K562 (cell line): ENCODE data around the gene ZNF581. TPM values are rescaled to one million over a fixed set of nuclear protein-coding genes. Genes with fewer than 3 reads are reported as not detected.

Experiments used
- ATAC-seq: fragments of 200-7000 bp; cut with Tn5 transposase; 3 replicates; pipeline ENCODE4 v1.9.1; 2020; ENCODE audit warnings: moderate library complexity
- BruUV-seq: library from RNA; stranded (reverse); fragments of 400-500 nt; replicated peaks from 2 replicates; lab custom pipeline; 2021; lab: Mats Ljungman, UMichigan
- CTCF ChIA-PET: fragments of 300-600 bp; formaldehyde crosslinking; extraction: SDS; loops from one replicate; lab custom pipeline; 2021; ENCODE audit warnings: low intra/inter-chr PET ratio; lab: Yijun Ruan, JAX
- POLR2A ChIA-PET: fragments of 300-600, 350-650 bp; sonication (Branson Sonifier 250); formaldehyde crosslinking; extraction: SDS; loops from one replicate; lab custom pipeline; 2021; ENCODE audit warnings: antibody characterized with exemption, inconsistent platforms; lab: Yijun Ruan, JAX
- DNase-seq, 4 experiments: peaks; one replicate each; pipeline versions ENCODE4 v3.0.0 to v3.0.0-alpha.2; 2011 to 2018; ENCODE audit warnings: low spot score in 3 of 4, mixed read lengths in 3 of 4; ENCODE audit errors: extremely low read depth in 1 of 4
- FAIRE-seq: peaks from 2 replicates; lab custom pipeline; 2011; peaks lifted over from hg19 to GRCh38; lab: Jason Lieb, UNC
- H2AFZ ChIP-seq: 2 replicates; pipeline ENCODE4 v1.6.0; 2011; ENCODE audit warnings: low read depth, low read length, control low read depth, inconsistent platforms
- H3K27ac ChIP-seq: fragments of 200-600 bp; 3 replicates; pipeline ENCODE4 v1.8.0; 2011; ENCODE audit warnings: low read depth, mild to moderate bottlenecking, control low read depth, inconsistent platforms, low read length, moderate library complexity, mixed read lengths; ENCODE audit errors: extremely low read depth
- H3K27me3 ChIP-seq, 2 experiments: fragments of 300-600 bp in 1 of 2; 2 replicates in 1 of 2; 3 replicates in 1 of 2; pipeline versions ENCODE4 v1.6.0 to v1.8.0; 2011; ENCODE audit warnings: inconsistent platforms in 2 of 2, low read length in 2 of 2, mild to moderate bottlenecking in 1 of 2, mixed read lengths in 1 of 2, moderate library complexity in 1 of 2; ENCODE audit not compliant: control insufficient read depth in 2 of 2, insufficient read depth in 2 of 2
- H3K36me3 ChIP-seq: fragments of 300-600 bp; 3 replicates; pipeline ENCODE4 v1.8.0; 2011; ENCODE audit warnings: mild to moderate bottlenecking, low read length, inconsistent platforms; ENCODE audit not compliant: control insufficient read depth, insufficient read depth
- H3K4me1 ChIP-seq, 2 experiments: fragments of 200-600 bp in 1 of 2; replicated peaks in 1 of 2; 2 replicates in 1 of 2; 3 replicates in 1 of 2; pipeline versions ENCODE4 v1.5.1 to v1.8.0; 2011; ENCODE audit warnings: inconsistent platforms in 2 of 2, low read length in 2 of 2, mild to moderate bottlenecking in 1 of 2, mixed read lengths in 1 of 2, moderate library complexity in 1 of 2; ENCODE audit not compliant: control insufficient read depth in 2 of 2, insufficient read depth in 2 of 2
- H3K4me2 ChIP-seq: 2 replicates; pipeline ENCODE4 v1.6.1; 2011; ENCODE audit warnings: low read length, control low read depth, inconsistent platforms, mixed read lengths; ENCODE audit not compliant: insufficient read depth
- H3K4me3 ChIP-seq: fragments of 200-600 bp; sonication (generic), shearing (Covaris generic); 2 replicates; pipeline ENCODE4 v1.5.1; 2016; ENCODE audit warnings: control low read depth, inconsistent platforms
- H3K79me2 ChIP-seq: fragments of 200-600 bp; 3 replicates; pipeline ENCODE4 v1.8.0; 2011; ENCODE audit warnings: low read length, inconsistent platforms; ENCODE audit not compliant: control insufficient read depth, insufficient read depth
- H3K9ac ChIP-seq, 2 experiments: 2 replicates each; pipeline versions ENCODE4 v1.6.0 to v1.6.1; 2011; ENCODE audit warnings: low read depth in 2 of 2, low read length in 2 of 2, control low read depth in 1 of 2, inconsistent platforms in 1 of 2, mild to moderate bottlenecking in 1 of 2, mixed read lengths in 1 of 2; ENCODE audit not compliant: insufficient read depth in 1 of 2
- H3K9me1 ChIP-seq: one replicate; pipeline ENCODE4 v1.6.0; 2011; ENCODE audit warnings: inconsistent platforms, mild to moderate bottlenecking, low read length, moderate library complexity; ENCODE audit not compliant: control insufficient read depth, insufficient read depth
- H3K9me3 ChIP-seq: replicated peaks from 2 replicates; pipeline ENCODE4 v1.5.1; 2011; ENCODE audit warnings: low read depth, low read length, inconsistent platforms; ENCODE audit not compliant: control insufficient read depth, insufficient read depth
- H4K20me1 ChIP-seq: replicated peaks from 2 replicates; pipeline ENCODE4 v1.6.1; 2011; ENCODE audit warnings: low read length, inconsistent platforms, mixed read lengths; ENCODE audit not compliant: control insufficient read depth, insufficient read depth
- CHCHD3 ChIP-seq: fragments of 250-450 bp; sonication (Bioruptor Pico); IDR thresholded peaks from 2 replicates; pipeline ENCODE4 v2.1.2; 2022; ENCODE audit warnings: mild to moderate bottlenecking
- POLR3G ChIP-seq: IDR thresholded peaks from 2 replicates; pipeline ENCODE4 v1.6.1; 2011; ENCODE audit not compliant: insufficient read length, insufficient replicate concordance; ENCODE audit errors: extremely low read depth
- SMAD2 ChIP-seq: fragments of 150-350 bp; IDR thresholded peaks from 2 replicates; pipeline ENCODE4 v1.6.1; 2014; ENCODE audit warnings: low read depth, mild to moderate bottlenecking, low read length
- ZNF124 ChIP-seq: sonication (generic); formaldehyde crosslinking; IDR thresholded peaks from 2 replicates; pipeline ENCODE4 v1.8.1; 2022; ENCODE audit warnings: missing genetic modification reagents
- ZNF764 ChIP-seq: fragments of 250-450 bp; sonication (Bioruptor Pico); IDR thresholded peaks from 2 replicates; pipeline ENCODE4 v1.4.0; 2020; ENCODE audit warnings: low read depth, mild to moderate bottlenecking, moderate library complexity
- WGBS: fragments of 100-300 bp; shearing (Covaris generic); methylation state at CpG from one replicate; pipeline ENCODE4 v1.1.6; 2016; ENCODE audit warnings: low coverage, mixed read lengths; ENCODE audit not compliant: insufficient coverage; ENCODE audit errors: missing lambda C conversion rate; 5-methylcytosine and 5-hydroxymethylcytosine counted together
- in situ Hi-C: fragments of 300-500 bp; cut with MboI; formaldehyde crosslinking; loops from 4 replicates; pipeline ENCODE4 v1.15.0; 2018; ENCODE audit warnings: inconsistent platforms, mixed read lengths
- intact Hi-C: fragments of 100-400 bp; cut with micrococcal nuclease; formaldehyde crosslinking; loops from 2 replicates; pipeline ENCODE4 v1.14.2; 2022
- polyA plus RNA-seq, 8 experiments: library from polyadenylated mRNA; depleted of rRNA in 4 of 8; stranded (reverse) in 5 of 8; unstranded in 3 of 8; fragments of >200 nt; fragmentation: Nextera tagmentation in 2 of 8; fragmentation: Illumina TruSeq in 1 of 8; extraction: Ambion mirVana in 2 of 8; extraction: Trizol in 1 of 8; gene quantifications; 2 replicates each; pipeline versions ENCODE4 v1.2.1 to v1.2.3, GENCODE V29; 2011 to 2014; ENCODE audit warnings: inconsistent platforms in 1 of 8, missing spikeins in 1 of 8
- total RNA-seq, 7 experiments: library from RNA; depleted of rRNA in 6 of 7; stranded (reverse); fragments of >200 nt in 6 of 7; fragmentation: Illumina TruSeq in 2 of 7; extraction: Trizol in 2 of 7; gene quantifications; 2 replicates each; pipeline versions ENCODE4 v1.2.1 to v1.2.3, GENCODE V29; 2011 to 2021; ENCODE audit warnings: low replicate concordance in 1 of 7
- TF ChIP-seq, protein P1 (sequence below): sonication (generic); formaldehyde crosslinking; IDR thresholded peaks from 2 replicates; pipeline ENCODE4 v1.4.0; 2020; ENCODE audit warnings: mild to moderate bottlenecking, missing genetic modification reagents

ZNF581 gene
- total and polyA plus RNA-seq, 9 of the 15 experiments (the other 6 are each of a cell fraction or from before 2014, with no cell fraction given) = 2.4 to 39.4 (median 15.4) TPM

- H3K79me2 ChIP-seq = peaks cover 18% of the 10 kb centered on the region
- H4K20me1 ChIP-seq = no peaks in the 10 kb centered on the region
- no peak for FAIRE-seq
- H3K4me1 ChIP-seq = peaks cover 19 to 37% of the 10 kb centered on the region in 2 experiments
- no peaks in the 10 kb centered on the region for H3K27me3 ChIP-seq
- POLR2A ChIA-PET = interaction anchor here (0.8 to 2.2 kb wide), 7 partner anchors 12 to 145 kb away, joined by 3 to 18 read pairs (median 4); partner anchors contain the start of genes U2AF2 and ZNF784
- 69% methylated on average over 9 of the region's 9 CpGs for WGBS
- no peak for DNase-seq
- no peak for ATAC-seq
- CTCF ChIA-PET = interaction anchor here (0.6 to 2.5 kb wide), 4 partner anchors 25 to 95 kb away, joined by 3 to 23 read pairs (median 4); no protein-coding TSS in a partner anchor
- in situ Hi-C loops (no loop called here), intact Hi-C loops (loop anchor here (1.0 kb wide), 1 partner anchor 90 kb away; no protein-coding TSS in a partner anchor)
- 0 out of 2 replicates have a peak, but pooled peaks cover 2% of the 10 kb centered on the region for H3K9me3 ChIP-seq
- peak overlapping the region; percentile 65 to 89 for H3K9ac ChIP-seq
- TSS peak; percentile 31 for BruUV-seq
- H3K36me3 ChIP-seq = peaks cover 16% of the 10 kb centered on the region; the same call in 2 of the 3 replicates
- H3K9me1 ChIP-seq = no peaks in the 10 kb centered on the region
- H3K4me3 ChIP-seq = peak overlapping the region; percentile 84
- TF ChIP-seq CHCHD3 (CRISPR knock-in tag) = no peak
- H3K4me2 ChIP-seq = peak overlapping the region; percentile 97
- peak overlapping the region; percentile 87 for H3K27ac ChIP-seq
- peak overlapping the region; percentile 68; the same call in 1 of the 2 replicates for H2AFZ ChIP-seq
Observed at GRCh38 chr19:55606817-55607216, 36.6 kb upstream of the ZNF581 start.

- ChIA-PET POLR2A (interaction anchor here (1.2 kb wide), 1 partner anchor 9 kb away, joined by 3 read pairs; no protein-coding TSS in a partner anchor), CTCF (no interaction called here)
- Histone ChIP-seq H3K4me2 (no peak overlapping the region), H3K9me3 (no peaks in the 10 kb centered on the region), H3K4me3 (no peak overlapping the region), H3K27me3 (no peaks in the 10 kb centered on the region), H3K79me2 (peaks cover 22% of the 10 kb centered on the region), H3K27ac (no peak overlapping the region), H3K36me3 (peaks cover 16% of the 10 kb centered on the region; the same call in 2 of the 3 replicates), H3K4me1 (peaks cover 8 to 14% of the 10 kb centered on the region in 2 experiments), H2AFZ (no peak overlapping the region), H4K20me1 (no peaks in the 10 kb centered on the region), H3K9ac (no peak overlapping the region), H3K9me1 (no peaks in the 10 kb centered on the region)
- in situ Hi-C loops (no loop called here), intact Hi-C loops (no loop called here)
- DNase-seq (no peak), ATAC-seq (no peak), FAIRE-seq (no peak)
- WGBS = 81% methylated on average over 5 of the region's 5 CpGs
- TF ChIP-seq ZNF124 (CRISPR knock-in tag) = no peak
- TF ChIP-seq SMAD2 = no peak
- no peak for TF ChIP-seq ZNF764 (CRISPR knock-in tag)
- TF ChIP-seq, protein P1, sequence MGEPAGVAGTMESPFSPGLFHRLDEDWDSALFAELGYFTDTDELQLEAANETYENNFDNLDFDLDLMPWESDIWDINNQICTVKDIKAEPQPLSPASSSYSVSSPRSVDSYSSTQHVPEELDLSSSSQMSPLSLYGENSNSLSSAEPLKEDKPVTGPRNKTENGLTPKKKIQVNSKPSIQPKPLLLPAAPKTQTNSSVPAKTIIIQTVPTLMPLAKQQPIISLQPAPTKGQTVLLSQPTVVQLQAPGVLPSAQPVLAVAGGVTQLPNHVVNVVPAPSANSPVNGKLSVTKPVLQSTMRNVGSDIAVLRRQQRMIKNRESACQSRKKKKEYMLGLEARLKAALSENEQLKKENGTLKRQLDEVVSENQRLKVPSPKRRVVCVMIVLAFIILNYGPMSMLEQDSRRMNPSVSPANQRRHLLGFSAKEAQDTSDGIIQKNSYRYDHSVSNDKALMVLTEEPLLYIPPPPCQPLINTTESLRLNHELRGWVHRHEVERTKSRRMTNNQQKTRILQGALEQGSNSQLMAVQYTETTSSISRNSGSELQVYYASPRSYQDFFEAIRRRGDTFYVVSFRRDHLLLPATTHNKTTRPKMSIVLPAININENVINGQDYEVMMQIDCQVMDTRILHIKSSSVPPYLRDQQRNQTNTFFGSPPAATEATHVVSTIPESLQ (CRISPR knock-in tag) = no peak
- no peak for TF ChIP-seq POLR3G
- no TSS peak for BruUV-seq
Observed at GRCh38 chr19:55609326-55609725, 34.1 kb upstream of the ZNF581 start.
